H1 (cell line): ENCODE measurements around the gene CAMTA1. TPM values are rescaled to one million over a fixed set of nuclear protein-coding genes. Genes with fewer than 3 reads are reported as not detected.

Experiments used
- CTCF ChIA-PET: fragments of 300-600 bp; sonication (Branson Sonifier 250); formaldehyde crosslinking; loops from one replicate; lab custom pipeline; 2021; ENCODE audit not compliant: partially characterized antibody; lab: Charles Lee
- POLR2A ChIA-PET: fragments of 300-600 bp; sonication (Branson Sonifier 250); formaldehyde crosslinking; loops from one replicate; lab custom pipeline; 2021; ENCODE audit warnings: inconsistent platforms; ENCODE audit not compliant: partially characterized antibody; lab: Charles Lee
- DNase-seq, 2 experiments: peaks; one replicate each; pipeline versions ENCODE4 v3.0.0 to v3.0.0-alpha.2; 2010 to 2022; ENCODE audit warnings: low spot score in 2 of 2, low read depth in 1 of 2, mixed read lengths in 1 of 2
- FAIRE-seq: peaks from 2 replicates; lab custom pipeline; 2011; peaks lifted over from hg19 to GRCh38; lab: Jason Lieb, UNC
- H2AFZ ChIP-seq: 2 replicates; pipeline ENCODE4 v1.8.1; 2012; ENCODE audit warnings: low read length, inconsistent platforms
- H2AK5ac ChIP-seq: 2 replicates; pipeline ENCODE4 v1.6.1; 2013; ENCODE audit warnings: low read depth, low read length
- H2BK120ac ChIP-seq: replicated peaks from 2 replicates; pipeline ENCODE3; 2013; ENCODE audit warnings: low read depth, low read length, inconsistent platforms
- H2BK12ac ChIP-seq: 2 replicates; pipeline ENCODE4 v1.6.1; 2013; ENCODE audit warnings: low read depth, low read length
- H2BK15ac ChIP-seq: 2 replicates; pipeline ENCODE4 v1.6.1; 2013; ENCODE audit warnings: low read length
- H2BK20ac ChIP-seq: 2 replicates; pipeline ENCODE4 v1.6.1; 2013; ENCODE audit warnings: low read length
- H2BK5ac ChIP-seq: 2 replicates; pipeline ENCODE4 v1.6.1; 2013; ENCODE audit warnings: low read depth, low read length
- H3K14ac ChIP-seq: 2 replicates; pipeline ENCODE4 v1.6.1; 2013; ENCODE audit warnings: inconsistent platforms; ENCODE audit not compliant: insufficient read length
- H3K18ac ChIP-seq: 2 replicates; pipeline ENCODE4 v1.6.1; 2013; ENCODE audit warnings: low read length; ENCODE audit errors: extremely low read depth
- H3K23ac ChIP-seq: 2 replicates; pipeline ENCODE4 v1.6.1; 2013; ENCODE audit warnings: inconsistent platforms; ENCODE audit not compliant: insufficient read length
- H3K23me2 ChIP-seq: 2 replicates; pipeline ENCODE4 v1.6.1; 2013; ENCODE audit warnings: low read depth, low read length
- H3K27ac ChIP-seq: 2 replicates; pipeline ENCODE4 v1.6.1; 2011; ENCODE audit warnings: low read depth, low read length, inconsistent platforms
- H3K27me3 ChIP-seq, 4 experiments: replicated peaks in 1 of 4; 1 replicate in 1 of 4; 2 replicates in 3 of 4; pipeline versions ENCODE4 v1.6.1 to v1.8.1; 2011 to 2013; ENCODE audit warnings: low read length in 3 of 4, mild to moderate bottlenecking in 3 of 4, inconsistent platforms in 2 of 4, mixed read lengths in 2 of 4, moderate library complexity in 1 of 4; ENCODE audit not compliant: control insufficient read depth in 3 of 4, insufficient read depth in 3 of 4; ENCODE audit errors: extremely low read depth in 1 of 4
- H3K36me3 ChIP-seq, 4 experiments: 2 replicates each; pipeline versions ENCODE4 v1.6.1 to v1.8.1; 2011 to 2013; ENCODE audit warnings: mild to moderate bottlenecking in 4 of 4, low read length in 3 of 4, moderate library complexity in 2 of 4, control low read depth in 1 of 4, inconsistent platforms in 1 of 4; ENCODE audit not compliant: insufficient read depth in 4 of 4, control insufficient read depth in 2 of 4
- H3K4ac ChIP-seq: replicated peaks from 2 replicates; pipeline ENCODE3; 2013; ENCODE audit warnings: low read length, low read depth, mixed read lengths, inconsistent platforms; ENCODE audit not compliant: insufficient read length
- H3K4me1 ChIP-seq, 4 experiments: replicated peaks in 1 of 4; 1 replicate in 1 of 4; 2 replicates in 3 of 4; pipeline versions ENCODE4 v1.6.1 to v1.8.1; 2011 to 2013; ENCODE audit warnings: low read length in 3 of 4, inconsistent platforms in 2 of 4, mixed read lengths in 1 of 4; ENCODE audit not compliant: insufficient read depth in 4 of 4, control insufficient read depth in 3 of 4
- H3K4me2 ChIP-seq, 2 experiments: 2 replicates each; pipeline versions ENCODE4 v1.6.1 to v1.8.1; 2011 to 2013; ENCODE audit warnings: low read depth in 2 of 2, low read length in 2 of 2, control low read depth in 1 of 2, inconsistent platforms in 1 of 2, mild to moderate bottlenecking in 1 of 2; ENCODE audit not compliant: insufficient read depth in 1 of 2
- H3K4me3 ChIP-seq, 4 experiments: fragments of 200-600, 300-600 bp in 1 of 4; sonication (generic), shearing (Covaris generic), sonication (Bioruptor Twin) in 1 of 4; 2 replicates each; pipeline versions ENCODE4 v1.5.1 to v1.8.1; 2011 to 2016; ENCODE audit warnings: low read length in 4 of 4, low read depth in 3 of 4, control low read depth in 2 of 4, inconsistent platforms in 2 of 4, mild to moderate bottlenecking in 2 of 4, mixed read lengths in 1 of 4, moderate library complexity in 1 of 4; ENCODE audit not compliant: insufficient read depth in 2 of 4; ENCODE audit errors: extremely low read depth in 1 of 4
- H3K56ac ChIP-seq: replicated peaks from 2 replicates; pipeline ENCODE3; 2013; ENCODE audit warnings: low read depth, mild to moderate bottlenecking, mixed read lengths, low read length, inconsistent platforms; ENCODE audit not compliant: insufficient read length
- H3K79me1 ChIP-seq: 2 replicates; pipeline ENCODE4 v1.6.1; 2013; ENCODE audit warnings: low read depth, low read length, control low read depth
- H3K79me2 ChIP-seq, 2 experiments: 2 replicates each; pipeline versions ENCODE4 v1.6.1 to v1.8.1; 2012 to 2013; ENCODE audit warnings: low read length in 2 of 2, mild to moderate bottlenecking in 2 of 2, inconsistent platforms in 1 of 2; ENCODE audit not compliant: insufficient read depth in 2 of 2, control insufficient read depth in 1 of 2
- H3K9ac ChIP-seq, 4 experiments: replicated peaks in 1 of 4; 1 replicate in 1 of 4; 2 replicates in 3 of 4; pipeline versions ENCODE4 v1.6.1 to v1.8.1; 2011 to 2013; ENCODE audit warnings: low read depth in 3 of 4, low read length in 3 of 4, control low read depth in 2 of 4, mild to moderate bottlenecking in 2 of 4, moderate library complexity in 2 of 4, inconsistent platforms in 1 of 4; ENCODE audit errors: extremely low read depth in 1 of 4
- H3K9me3 ChIP-seq, 2 experiments: 2 replicates each; pipeline versions ENCODE4 v1.6.1 to v1.8.1; 2012 to 2013; ENCODE audit warnings: mild to moderate bottlenecking in 2 of 2, moderate library complexity in 2 of 2, control low read depth in 1 of 2, inconsistent platforms in 1 of 2, low read depth in 1 of 2, low read length in 1 of 2, mixed read lengths in 1 of 2; ENCODE audit not compliant: insufficient read depth in 2 of 2
- H4K20me1 ChIP-seq, 2 experiments: replicated peaks in 1 of 2; 2 replicates each; pipeline versions ENCODE3 to v1.8.1; 2011 to 2013; ENCODE audit warnings: inconsistent platforms in 2 of 2, low read length in 2 of 2, mild to moderate bottlenecking in 1 of 2; ENCODE audit not compliant: insufficient read depth in 2 of 2, control insufficient read depth in 1 of 2
- H4K5ac ChIP-seq: 2 replicates; pipeline ENCODE4 v1.6.1; 2013; ENCODE audit warnings: low read length, low read depth, mixed read lengths, inconsistent platforms; ENCODE audit not compliant: insufficient read length
- H4K8ac ChIP-seq: 2 replicates; pipeline ENCODE4 v1.8.0; 2013; ENCODE audit warnings: mild to moderate bottlenecking, moderate library complexity, low read length, inconsistent platforms; ENCODE audit not compliant: insufficient read depth; ENCODE audit errors: extremely low read depth
- H4K91ac ChIP-seq: replicated peaks from 2 replicates; pipeline ENCODE3; 2013; ENCODE audit warnings: low read length, mixed read lengths, inconsistent platforms; ENCODE audit not compliant: insufficient read length
- ATF3 ChIP-seq: IDR thresholded peaks from 2 replicates; pipeline ENCODE4 v1.6.1; 2011; ENCODE audit warnings: low read depth, mild to moderate bottlenecking, low read length; ENCODE audit not compliant: insufficient read depth
- E2F6 ChIP-seq: IDR thresholded peaks from 2 replicates; pipeline ENCODE4 v1.6.1; 2012; ENCODE audit warnings: inconsistent platforms
- MAX ChIP-seq: IDR thresholded peaks from 2 replicates; pipeline ENCODE4 v1.6.1; 2012; ENCODE audit warnings: inconsistent platforms
- SIRT6 ChIP-seq: IDR thresholded peaks from one replicate; pipeline ENCODE4 v1.7.1; 2012; ENCODE audit warnings: low read length, inconsistent platforms
- TEAD4 ChIP-seq: IDR thresholded peaks from 2 replicates; pipeline ENCODE4 v1.6.1; 2012; ENCODE audit warnings: low read depth, low read length, inconsistent platforms, mixed read lengths
- YY1 ChIP-seq: IDR thresholded peaks from 2 replicates; pipeline ENCODE4 v1.6.1; 2011; ENCODE audit warnings: low read depth, mild to moderate bottlenecking, low read length
- WGBS, 2 experiments: shearing (Covaris generic) in 1 of 2; methylation state at CpG; one replicate each; pipeline versions ENCODE4 v1.1.6 to v1.1.7; 2013 to 2015; ENCODE audit warnings: low lambda C conversion rate in 2 of 2, mixed read lengths in 2 of 2, inconsistent platforms in 1 of 2, low coverage in 1 of 2, missing lambda C conversion rate in 1 of 2; ENCODE audit not compliant: insufficient replicate concordance in 2 of 2, insufficient coverage in 1 of 2, insufficient read length in 1 of 2; ENCODE audit errors: extremely low coverage in 1 of 2, missing lambda C conversion rate in 1 of 2; 5-methylcytosine and 5-hydroxymethylcytosine counted together
- polyA plus RNA-seq, 7 experiments: library from polyadenylated mRNA; depleted of rRNA in 3 of 7; stranded (reverse) in 5 of 7; unstranded in 2 of 7; fragments of >200 nt in 5 of 7; fragments of 200-250 nt in 2 of 7; gene quantifications; 1 replicate in 5 of 7; 2 replicates in 1 of 7; 4 replicates in 1 of 7; pipeline versions ENCODE4 v1.2.1 to v1.2.3, GENCODE V29; 2011 to 2013; ENCODE audit warnings: missing spikeins in 2 of 7, mixed read lengths in 2 of 7
- total RNA-seq: library from RNA; stranded (reverse); fragmentation: NEBNext Ultra II Directional; extraction: Animal tissue kit (Norgen Biotek cat#: 25700); gene quantifications from 2 replicates; pipeline ENCODE4 v1.2.1, GENCODE V29; 2021

The CAMTA1 gene
- total and polyA plus RNA-seq, 2 of the 8 experiments (the other 6 are each of a cell fraction or from before 2014, with no cell fraction given) = 65.0 to 119 TPM

GRCh38 chr1:7149080-7149838 lies 364.0 kb downstream of the CAMTA1 start:
- Histone ChIP-seq H3K9ac (no peak overlapping the region; a peak in 2 of 7 replicates), H3K56ac (no peak overlapping the region), H3K79me2 (no peaks in the 10 kb centered on the region), H2BK12ac (peak overlapping the region; percentile 69; the same call in 1 of the 2 replicates), H3K23me2 (peaks cover 8% of the 10 kb centered on the region), H2BK120ac (peak overlapping the region; percentile 11), H2BK20ac (peak overlapping the region; percentile 24; the same call in 1 of the 2 replicates), H4K8ac (no peak overlapping the region; the same call in none of the 2 replicates), H3K36me3 (no peaks in the 10 kb centered on the region; a peak in 1 of 8 replicates), H3K14ac (peak overlapping the region; percentile 12), H2AK5ac (peak overlapping the region; percentile 43; the same call in 1 of the 2 replicates), H4K20me1 (peaks cover 0 to 7% of the 10 kb centered on the region in 2 experiments), H3K4ac (peak overlapping the region; percentile 3), H3K79me1 (no peaks in the 10 kb centered on the region), H3K23ac (no peak overlapping the region), H3K27me3 (no peaks in the 10 kb centered on the region), H4K5ac (peak overlapping the region; percentile 23), H2AFZ (peak overlapping the region; percentile 77; the same call in 1 of the 2 replicates), H3K4me1 (peaks cover 3 to 28% (median 16%) of the 10 kb centered on the region in 4 experiments), H3K9me3 (no peaks in the 10 kb centered on the region), H3K27ac (no peak overlapping the region), H4K91ac (peak overlapping the region; percentile 86), H2BK5ac (peak overlapping the region; percentile 85; the same call in 1 of the 2 replicates), H3K18ac (peak overlapping the region; percentile 63), H3K4me3 (no peak overlapping the region), H3K4me2 (peak overlapping the region; percentile 2 to 46; a peak in 1 of 4 replicates), H2BK15ac (peak overlapping the region; percentile 54; the same call in 1 of the 2 replicates)
- TF ChIP-seq MAX (0 out of 2 replicates have a peak, but pooled peaks have one; percentile 30), ATF3 (no peak), SIRT6 (no peak), YY1 (0 out of 2 replicates have a peak, but pooled peaks have one; percentile 8), TEAD4 (0 out of 2 replicates have a peak, but pooled peaks have one; percentile 3), E2F6 (peak; percentile 37; the same call in 1 of the 2 replicates)
- WGBS, 2 experiments = 62% methylated on average over 31 of the region's 31 CpGs; no CpG with 5 or more reads in 1 of the 2 experiments
- peak in 1 of 2 experiments; percentile 62 for DNase-seq
- no peak for FAIRE-seq
- ChIA-PET POLR2A (interaction anchor here (1.4 kb wide), 1 partner anchor 9 kb away, joined by 5 read pairs; no protein-coding TSS in a partner anchor), CTCF (interaction anchor here (1.0 to 2.2 kb wide), 3 partner anchors 9 to 430 kb away, joined by 3 to 7 read pairs (median 4); no protein-coding TSS in a partner anchor)
